A549 (cell line): Measurements from ENCODE around the gene PPP1R7.

Experiments used
- EHMT2 ChIP-seq: fragments of 200-600 bp; sonication (generic); IDR thresholded peaks from 2 replicates; pipeline ENCODE4 v1.6.1; 2016; ENCODE audit warnings: antibody characterized with exemption, low read depth, mild to moderate bottlenecking, moderate library complexity
- JUN ChIP-seq, 2 experiments: fragments of >200 bp; sonication (Bioruptor Twin); formaldehyde crosslinking; IDR thresholded peaks; 2 replicates in 1 of 2; 3 replicates in 1 of 2; pipeline ENCODE4 v1.6.1; 2016 to 2017
- KDM1A ChIP-seq: fragments of 200-600 bp; sonication (generic); IDR thresholded peaks from 2 replicates; pipeline ENCODE4 v1.6.1; 2016; ENCODE audit warnings: low read depth, mild to moderate bottlenecking
- MYC ChIP-seq: IDR thresholded peaks from 2 replicates; pipeline ENCODE4 v1.6.1; 2012; ENCODE audit warnings: mild to moderate bottlenecking, inconsistent platforms, low read length, improper control_type of control experiment, borderline replicate concordance
- POLR2A ChIP-seq: IDR thresholded peaks from 2 replicates; pipeline ENCODE4 v1.6.1; 2012; ENCODE audit warnings: mild to moderate bottlenecking, low read length
- TF ChIP-seq, protein P1 (sequence below): fragments of 250-450 bp; sonication (Bioruptor Pico); IDR thresholded peaks from 2 replicates; pipeline ENCODE4 v1.5.0; 2020; ENCODE audit warnings: low read depth, mild to moderate bottlenecking, moderate library complexity
- TF ChIP-seq, protein P2 (sequence below): IDR thresholded peaks from 2 replicates; pipeline ENCODE4 v1.6.1; 2012
- TF ChIP-seq, protein P3 (sequence below): fragments of >200 bp; sonication (Bioruptor Twin); formaldehyde crosslinking; IDR thresholded peaks from 3 replicates; pipeline ENCODE4 v1.5.1; 2016
- TF ChIP-seq, protein P4 (sequence below): fragments of 450-650 bp; IDR thresholded peaks from 2 replicates; pipeline ENCODE4 v1.6.1; 2014; ENCODE audit warnings: antibody characterized with exemption
- TF ChIP-seq, protein P5 (sequence below): fragments of 200-600 bp; sonication (generic); IDR thresholded peaks from 2 replicates; pipeline ENCODE4 v1.6.1; 2016; ENCODE audit warnings: antibody characterized with exemption, mild to moderate bottlenecking, moderate library complexity

DNA sequence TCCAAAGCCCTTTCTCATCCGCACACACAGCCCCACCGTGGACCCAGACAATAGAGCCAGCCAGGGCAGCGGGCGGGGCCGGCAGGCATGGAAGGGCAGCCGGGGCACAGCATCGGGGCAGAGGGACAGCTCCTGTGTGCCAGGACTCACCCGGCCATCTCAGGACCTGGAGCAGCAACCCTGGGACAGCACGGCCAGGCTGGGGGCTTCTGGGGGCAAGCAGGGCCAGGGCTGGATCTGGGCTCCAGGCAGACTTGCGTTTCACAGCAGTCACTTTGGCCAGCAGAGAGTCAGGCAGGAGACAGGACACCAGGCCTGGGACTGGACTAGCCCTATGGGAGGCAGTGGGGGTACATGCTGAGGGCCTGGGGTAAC lies 53.7 kb downstream of the PPP1R7 start:
- TF ChIP-seq MYC: no peak
- TF ChIP-seq, protein P1, sequence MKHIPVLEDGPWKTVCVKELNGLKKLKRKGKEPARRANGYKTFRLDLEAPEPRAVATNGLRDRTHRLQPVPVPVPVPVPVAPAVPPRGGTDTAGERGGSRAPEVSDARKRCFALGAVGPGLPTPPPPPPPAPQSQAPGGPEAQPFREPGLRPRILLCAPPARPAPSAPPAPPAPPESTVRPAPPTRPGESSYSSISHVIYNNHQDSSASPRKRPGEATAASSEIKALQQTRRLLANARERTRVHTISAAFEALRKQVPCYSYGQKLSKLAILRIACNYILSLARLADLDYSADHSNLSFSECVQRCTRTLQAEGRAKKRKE: no peak
- no peak for TF ChIP-seq KDM1A
- TF ChIP-seq, protein P2, sequence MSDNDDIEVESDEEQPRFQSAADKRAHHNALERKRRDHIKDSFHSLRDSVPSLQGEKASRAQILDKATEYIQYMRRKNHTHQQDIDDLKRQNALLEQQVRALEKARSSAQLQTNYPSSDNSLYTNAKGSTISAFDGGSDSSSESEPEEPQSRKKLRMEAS: no peak
- no peak for TF ChIP-seq POLR2A
- TF ChIP-seq, protein P3, sequence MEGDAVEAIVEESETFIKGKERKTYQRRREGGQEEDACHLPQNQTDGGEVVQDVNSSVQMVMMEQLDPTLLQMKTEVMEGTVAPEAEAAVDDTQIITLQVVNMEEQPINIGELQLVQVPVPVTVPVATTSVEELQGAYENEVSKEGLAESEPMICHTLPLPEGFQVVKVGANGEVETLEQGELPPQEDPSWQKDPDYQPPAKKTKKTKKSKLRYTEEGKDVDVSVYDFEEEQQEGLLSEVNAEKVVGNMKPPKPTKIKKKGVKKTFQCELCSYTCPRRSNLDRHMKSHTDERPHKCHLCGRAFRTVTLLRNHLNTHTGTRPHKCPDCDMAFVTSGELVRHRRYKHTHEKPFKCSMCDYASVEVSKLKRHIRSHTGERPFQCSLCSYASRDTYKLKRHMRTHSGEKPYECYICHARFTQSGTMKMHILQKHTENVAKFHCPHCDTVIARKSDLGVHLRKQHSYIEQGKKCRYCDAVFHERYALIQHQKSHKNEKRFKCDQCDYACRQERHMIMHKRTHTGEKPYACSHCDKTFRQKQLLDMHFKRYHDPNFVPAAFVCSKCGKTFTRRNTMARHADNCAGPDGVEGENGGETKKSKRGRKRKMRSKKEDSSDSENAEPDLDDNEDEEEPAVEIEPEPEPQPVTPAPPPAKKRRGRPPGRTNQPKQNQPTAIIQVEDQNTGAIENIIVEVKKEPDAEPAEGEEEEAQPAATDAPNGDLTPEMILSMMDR: no peak
- TF ChIP-seq, protein P4, sequence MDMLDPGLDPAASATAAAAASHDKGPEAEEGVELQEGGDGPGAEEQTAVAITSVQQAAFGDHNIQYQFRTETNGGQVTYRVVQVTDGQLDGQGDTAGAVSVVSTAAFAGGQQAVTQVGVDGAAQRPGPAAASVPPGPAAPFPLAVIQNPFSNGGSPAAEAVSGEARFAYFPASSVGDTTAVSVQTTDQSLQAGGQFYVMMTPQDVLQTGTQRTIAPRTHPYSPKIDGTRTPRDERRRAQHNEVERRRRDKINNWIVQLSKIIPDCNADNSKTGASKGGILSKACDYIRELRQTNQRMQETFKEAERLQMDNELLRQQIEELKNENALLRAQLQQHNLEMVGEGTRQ: no peak
- TF ChIP-seq JUN (IDR thresholded peaks at IDR 0.05): no peak
- TF ChIP-seq EHMT2: no peak
- TF ChIP-seq, protein P5, sequence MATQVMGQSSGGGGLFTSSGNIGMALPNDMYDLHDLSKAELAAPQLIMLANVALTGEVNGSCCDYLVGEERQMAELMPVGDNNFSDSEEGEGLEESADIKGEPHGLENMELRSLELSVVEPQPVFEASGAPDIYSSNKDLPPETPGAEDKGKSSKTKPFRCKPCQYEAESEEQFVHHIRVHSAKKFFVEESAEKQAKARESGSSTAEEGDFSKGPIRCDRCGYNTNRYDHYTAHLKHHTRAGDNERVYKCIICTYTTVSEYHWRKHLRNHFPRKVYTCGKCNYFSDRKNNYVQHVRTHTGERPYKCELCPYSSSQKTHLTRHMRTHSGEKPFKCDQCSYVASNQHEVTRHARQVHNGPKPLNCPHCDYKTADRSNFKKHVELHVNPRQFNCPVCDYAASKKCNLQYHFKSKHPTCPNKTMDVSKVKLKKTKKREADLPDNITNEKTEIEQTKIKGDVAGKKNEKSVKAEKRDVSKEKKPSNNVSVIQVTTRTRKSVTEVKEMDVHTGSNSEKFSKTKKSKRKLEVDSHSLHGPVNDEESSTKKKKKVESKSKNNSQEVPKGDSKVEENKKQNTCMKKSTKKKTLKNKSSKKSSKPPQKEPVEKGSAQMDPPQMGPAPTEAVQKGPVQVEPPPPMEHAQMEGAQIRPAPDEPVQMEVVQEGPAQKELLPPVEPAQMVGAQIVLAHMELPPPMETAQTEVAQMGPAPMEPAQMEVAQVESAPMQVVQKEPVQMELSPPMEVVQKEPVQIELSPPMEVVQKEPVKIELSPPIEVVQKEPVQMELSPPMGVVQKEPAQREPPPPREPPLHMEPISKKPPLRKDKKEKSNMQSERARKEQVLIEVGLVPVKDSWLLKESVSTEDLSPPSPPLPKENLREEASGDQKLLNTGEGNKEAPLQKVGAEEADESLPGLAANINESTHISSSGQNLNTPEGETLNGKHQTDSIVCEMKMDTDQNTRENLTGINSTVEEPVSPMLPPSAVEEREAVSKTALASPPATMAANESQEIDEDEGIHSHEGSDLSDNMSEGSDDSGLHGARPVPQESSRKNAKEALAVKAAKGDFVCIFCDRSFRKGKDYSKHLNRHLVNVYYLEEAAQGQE: no peak
